CD4-positive, alpha-beta T cell (primary cell): ENCODE results near the gene BORCS5. TPM values are rescaled to one million over a fixed set of nuclear protein-coding genes. Genes with fewer than 3 reads are reported as not detected.
A peak's percentile ranks its signal among the peaks of the same experiment; 100 is the strongest.
"Not testable (repeated sequence)": the region's sequence is repeated elsewhere in the genome, so short reads cannot be mapped to it uniquely, and the experiment has no call there.

Experiments used
- ATAC-seq: fragments of 200-7000 bp; cut with Tn5 transposase; one replicate; pipeline ENCODE4 v1.10.0; 2022; ENCODE audit warnings: mild to moderate bottlenecking; ENCODE audit not compliant: poor library complexity
- CTCF ChIA-PET: fragments of 350-600 bp; sonication (Branson Sonifier 250); formaldehyde crosslinking; loops from one replicate; lab custom pipeline; 2021; ENCODE audit warnings: antibody characterized with exemption, inconsistent platforms; lab: Charles Lee
- POLR2A ChIA-PET: fragments of 350-600 bp; sonication (Branson Sonifier 250); formaldehyde crosslinking; loops from one replicate; lab custom pipeline; 2021; ENCODE audit warnings: antibody characterized with exemption, inconsistent platforms; lab: Charles Lee
- DNase-seq, 14 experiments: peaks; one replicate each; pipeline ENCODE4 v3.0.0-alpha.2; 2013 to 2020; ENCODE audit warnings: mixed read lengths in 2 of 14
- H3K27ac ChIP-seq, 2 donors: one replicate each; pipeline versions ENCODE4 v1.5.1 to v1.7.0; 2013; ENCODE audit warnings: low read length in 2 of 2, low read depth in 1 of 2, mild to moderate bottlenecking in 1 of 2
- H3K27me3 ChIP-seq, 2 experiments: 1 replicate in 1 of 2; 2 replicates in 1 of 2; pipeline versions ENCODE4 v1.6.1 to v1.7.0; 2013; ENCODE audit warnings: low read length in 2 of 2, control low read depth in 1 of 2, mild to moderate bottlenecking in 1 of 2, moderate library complexity in 1 of 2; ENCODE audit not compliant: insufficient read depth in 2 of 2, control insufficient read depth in 1 of 2
- H3K36me3 ChIP-seq: one replicate; pipeline ENCODE4 v1.6.1; 2013; ENCODE audit warnings: low read length, control low read depth; ENCODE audit not compliant: insufficient read depth
- H3K4me1 ChIP-seq: one replicate; pipeline ENCODE4 v1.6.1; 2013; ENCODE audit warnings: low read length, control low read depth; ENCODE audit not compliant: insufficient read depth
- H3K4me3 ChIP-seq: one replicate; pipeline ENCODE4 v1.5.1; 2013; ENCODE audit warnings: mild to moderate bottlenecking, low read length, moderate library complexity
- H3K9me3 ChIP-seq, 2 experiments: 1 replicate in 1 of 2; 2 replicates in 1 of 2; pipeline versions ENCODE4 v1.6.1 to v1.7.0; 2013; ENCODE audit warnings: low read length in 2 of 2, mild to moderate bottlenecking in 2 of 2, control low read depth in 1 of 2, moderate library complexity in 1 of 2; ENCODE audit not compliant: control insufficient read depth in 1 of 2, insufficient read depth in 1 of 2
- H3K27ac Mint-ChIP-seq: one replicate; pipeline ENCODE4 v1.8.0; 2020; ENCODE audit warnings: mixed read lengths
- H3K27me3 Mint-ChIP-seq: one replicate; pipeline ENCODE4 v1.8.0; 2021; ENCODE audit warnings: mixed read lengths
- H3K36me3 Mint-ChIP-seq: one replicate; pipeline ENCODE4 v1.8.0; 2021; ENCODE audit warnings: low read depth, mixed read lengths
- H3K4me1 Mint-ChIP-seq: one replicate; pipeline ENCODE4 v1.8.0; 2021; ENCODE audit warnings: low read depth, mixed read lengths
- H3K4me3 Mint-ChIP-seq: one replicate; pipeline ENCODE4 v1.8.0; 2020; ENCODE audit warnings: mild to moderate bottlenecking, mixed read lengths
- H3K9me3 Mint-ChIP-seq: one replicate; pipeline ENCODE4 v1.8.0; 2020; ENCODE audit warnings: mixed read lengths
- CTCF ChIP-seq: fragments of 200-600 bp; IDR thresholded peaks from one replicate; pipeline ENCODE4 v1.8.0; 2022; ENCODE audit warnings: antibody characterized with exemption, mild to moderate bottlenecking
- intact Hi-C, 2 experiments: fragments of 100-400 bp; cut with DNase I in 1 of 2; cut with micrococcal nuclease in 1 of 2; formaldehyde crosslinking; loops; one replicate each; pipeline versions ENCODE4 v1.15.1 to v1.9.0; 2023 to 2025; cut with DNase I, micrococcal nuclease
- total RNA-seq, 174 experiments: library from RNA in 2 of 174; stranded (reverse) in 2 of 174; gene quantifications; one replicate each; pipeline ENCODE4 v1.2.3 and lab custom pipeline; 2021 to 2026

Gene BORCS5
- total RNA-seq, 2 experiments from 2014 or later: 36.4 to 39.3 TPM

DNA sequence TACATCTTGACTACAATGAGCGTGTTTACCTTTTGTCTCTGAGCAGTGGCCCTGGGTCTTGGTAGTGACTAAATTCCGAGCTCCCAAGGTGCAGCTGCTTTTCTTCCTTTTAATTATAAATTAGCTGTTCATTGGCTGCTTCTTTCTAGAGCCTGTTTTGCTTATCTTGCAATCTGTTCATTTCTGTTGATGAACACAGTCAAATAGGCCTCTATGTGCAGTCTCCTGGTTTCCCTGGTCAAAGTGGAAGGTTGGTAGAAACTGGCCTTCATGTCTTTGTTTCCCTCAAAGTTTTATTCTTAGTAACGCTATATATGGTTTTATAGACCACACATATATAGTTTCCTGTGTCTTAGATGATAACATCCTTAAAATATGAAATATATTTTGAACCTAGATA is 111.7 kb downstream of the BORCS5 start:
- Histone ChIP-seq H3K36me3 (no peaks in the 10 kb centered on the region), H3K27me3 (no peaks in the 10 kb centered on the region), H3K9me3 (no peaks in the 10 kb centered on the region), H3K4me1 (peaks cover 73% of the 10 kb centered on the region), H3K27ac (peak overlapping the region; percentile 78 to 81), H3K4me3 (no peak overlapping the region)
- Mint-ChIP-seq H3K36me3 (peaks cover 50% of the 10 kb centered on the region), H3K9me3 (no peaks in the 10 kb centered on the region), H3K4me3 (peak overlapping the region; percentile 4), H3K27ac (peak overlapping the region; percentile 98), H3K4me1 (peaks cover 78% of the 10 kb centered on the region), H3K27me3 (no peaks in the 10 kb centered on the region)
- ChIA-PET CTCF (no interaction called here), POLR2A (interaction anchor here (3.7 to 5.7 kb wide), 6 partner anchors 8 to 94 kb away, joined by 18 to 106 read pairs (median 58); partner anchors contain the start of gene DUSP16)
- no peak for TF ChIP-seq CTCF
- intact Hi-C loops: loop anchor here in 1 of 2 experiments (5.0 kb wide), 1 partner anchor 36 kb away; no protein-coding TSS in a partner anchor
- ATAC-seq (no peak), DNase-seq (no peak)

DNA sequence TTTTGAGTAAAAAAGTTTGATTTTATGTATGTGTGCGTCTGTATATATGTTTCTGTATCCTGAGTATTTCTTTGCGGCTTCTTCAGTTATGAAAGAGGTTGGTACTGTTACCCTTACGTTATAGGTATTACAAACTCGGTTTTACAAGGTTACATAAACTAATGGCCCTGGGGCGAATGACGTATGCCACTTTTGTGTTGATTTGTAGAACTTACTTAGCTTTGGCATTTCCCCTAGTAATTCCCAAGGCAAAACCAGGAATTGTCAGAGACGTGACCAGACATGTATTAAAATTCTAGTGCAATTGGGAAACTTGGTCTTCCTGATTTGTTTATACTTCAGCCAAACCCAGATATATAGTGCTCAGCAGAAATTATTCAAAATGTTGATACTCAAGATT is 112.5 kb downstream of the BORCS5 start:
- H3K27ac Mint-ChIP-seq: peak overlapping the region; percentile 98
- ChIA-PET CTCF (no interaction called here), POLR2A (interaction anchor here (0.6 to 5.7 kb wide), 3 partner anchors 13 to 247 kb away, joined by 3 to 106 read pairs (median 4); no protein-coding TSS in a partner anchor)
- Histone ChIP-seq H3K4me3 (no peak overlapping the region), H3K27me3 (no peaks in the 10 kb centered on the region), H3K9me3 (no peaks in the 10 kb centered on the region), H3K27ac (no peak overlapping the region), H3K4me1 (peaks cover 72% of the 10 kb centered on the region), H3K36me3 (no peaks in the 10 kb centered on the region)
- ATAC-seq (no peak), DNase-seq (no peak)
- no peaks in the 10 kb centered on the region for H3K27me3 Mint-ChIP-seq
- no peaks in the 10 kb centered on the region for H3K9me3 Mint-ChIP-seq
- H3K4me3 Mint-ChIP-seq: no peak overlapping the region
- peaks cover 58% of the 10 kb centered on the region for H3K36me3 Mint-ChIP-seq
- no peak for TF ChIP-seq CTCF
- peaks cover 81% of the 10 kb centered on the region for H3K4me1 Mint-ChIP-seq
- intact Hi-C loops: loop anchor here in 1 of 2 experiments (5.0 kb wide), 1 partner anchor 37 kb away; no protein-coding TSS in a partner anchor

DNA sequence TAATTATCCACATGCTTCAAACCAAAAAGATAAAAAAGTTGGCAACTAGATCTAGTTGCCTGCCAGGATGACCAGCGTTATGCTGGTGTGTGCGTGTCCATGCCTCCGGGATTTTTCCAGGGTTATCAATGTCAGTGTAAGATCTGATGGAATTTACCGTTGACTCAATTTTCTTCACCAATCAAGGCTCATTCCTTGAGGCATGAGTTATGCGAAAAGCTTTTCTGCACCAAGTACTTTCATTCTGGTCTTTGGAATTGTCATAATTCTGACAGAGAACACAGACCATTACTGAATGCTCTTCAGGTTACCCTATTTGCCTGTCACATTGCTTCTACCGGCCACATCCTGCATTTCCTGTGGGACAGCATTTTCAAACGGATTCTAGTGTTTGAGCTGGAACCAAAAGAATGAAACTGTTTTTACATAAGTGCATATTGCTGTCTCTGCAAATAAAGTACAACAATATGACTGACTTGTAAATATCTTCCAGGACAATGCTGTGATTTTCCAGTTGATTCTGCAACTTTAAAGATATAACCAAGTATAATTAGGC is 114.0 kb downstream of the BORCS5 start:
- ChIA-PET POLR2A (interaction anchor here (0.8 to 1.5 kb wide), 4 partner anchors 11 to 245 kb away, joined by 3 to 4 read pairs (median 4); no protein-coding TSS in a partner anchor), CTCF (no interaction called here)
- Histone ChIP-seq H3K27me3 (no peaks in the 10 kb centered on the region), H3K4me3 (no peak overlapping the region), H3K36me3 (peaks cover 3% of the 10 kb centered on the region), H3K27ac (no peak overlapping the region), H3K4me1 (peaks cover 72% of the 10 kb centered on the region), H3K9me3 (no peaks in the 10 kb centered on the region)
- Mint-ChIP-seq H3K27me3 (no peaks in the 10 kb centered on the region), H3K9me3 (no peaks in the 10 kb centered on the region), H3K27ac (peak overlapping the region; percentile 75), H3K4me1 (peaks cover 81% of the 10 kb centered on the region), H3K4me3 (no peak overlapping the region), H3K36me3 (peaks cover 72% of the 10 kb centered on the region)
- ATAC-seq: no peak
- intact Hi-C loops: no loop called here
- peak in 1 of 14 experiments; percentile 47 for DNase-seq
- TF ChIP-seq CTCF: no peak

DNA sequence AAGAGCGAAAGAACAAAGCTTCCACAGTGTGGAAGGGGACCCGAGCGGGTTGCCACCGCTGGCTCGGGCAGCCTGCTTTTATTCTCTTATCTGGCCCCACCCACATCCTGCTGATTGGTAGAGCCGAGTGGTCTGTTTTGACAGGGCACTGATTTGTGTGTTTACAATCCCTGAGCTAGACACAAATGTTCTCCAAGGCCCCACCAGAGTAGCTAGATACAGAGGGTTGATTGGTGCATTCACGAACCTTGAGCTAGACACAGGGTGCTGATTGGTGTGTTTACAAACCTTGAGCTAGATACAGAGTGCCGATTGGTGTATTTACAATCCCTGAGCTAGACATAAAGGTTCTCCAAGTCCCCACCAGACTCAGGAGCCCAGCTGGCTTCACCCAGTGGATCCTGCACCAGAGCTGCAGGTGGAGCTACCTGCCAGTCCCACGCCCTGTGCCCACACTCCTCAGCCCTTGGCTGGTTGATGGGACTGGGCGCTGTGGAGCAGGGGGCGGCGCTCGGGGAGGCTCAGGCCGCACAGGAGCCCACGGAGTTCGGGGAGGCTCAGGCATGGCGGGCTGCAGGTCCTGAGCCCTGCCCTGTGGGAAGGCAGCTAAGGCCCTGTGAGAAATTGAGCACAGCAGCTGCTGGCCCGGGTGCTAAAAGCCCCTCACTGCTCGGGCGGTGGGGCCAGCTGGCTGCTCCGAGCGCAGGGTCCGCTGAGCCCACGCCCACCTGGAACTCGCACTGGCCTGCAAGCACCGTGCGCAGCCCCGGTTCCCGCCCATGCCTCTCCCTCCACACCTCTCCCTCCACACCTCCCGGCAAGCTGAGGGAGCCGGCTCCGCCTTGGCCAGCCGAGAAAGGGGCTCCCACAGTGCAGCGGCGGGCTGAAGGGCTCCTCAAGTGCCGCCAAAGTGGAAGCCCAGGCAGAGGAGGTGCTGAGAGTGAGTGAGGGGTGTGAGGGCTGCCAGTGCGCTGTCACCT is 115.4 kb downstream of the BORCS5 start:
- H3K4me3 ChIP-seq, ATAC-seq, H3K27me3 ChIP-seq, H3K4me3 Mint-ChIP-seq, H3K9me3 Mint-ChIP-seq, H3K27ac ChIP-seq, H3K27me3 Mint-ChIP-seq, intact Hi-C loops, H3K9me3 ChIP-seq, DNase-seq: not testable (repeated sequence)
- CTCF ChIA-PET: interaction anchor here (1.2 kb wide), 1 partner anchor 29 kb away, joined by 3 read pairs; no protein-coding TSS in a partner anchor
- H3K4me1 Mint-ChIP-seq: peaks cover 69% of the 10 kb centered on the region
- POLR2A ChIA-PET: interaction anchor here (1.2 to 4.3 kb wide), 3 partner anchors 9 to 89 kb away, joined by 4 to 14 read pairs (median 13); no protein-coding TSS in a partner anchor
- H3K36me3 Mint-ChIP-seq: peaks cover 78% of the 10 kb centered on the region
- H3K27ac Mint-ChIP-seq: peak overlapping the region; percentile 93
- Histone ChIP-seq H3K4me1 (peaks cover 70% of the 10 kb centered on the region), H3K36me3 (peaks cover 17% of the 10 kb centered on the region)
